COR-L47 (cell line): ENCODE data around the gene GTF2A2.
A peak's percentile ranks its signal among the peaks of the same experiment; 100 is the strongest.
"Not testable (repeated sequence)": the region's sequence is repeated elsewhere in the genome, so short reads cannot be mapped to it uniquely, and the experiment has no call there.

ENCODE experiments used
- DNase-seq: peaks from one replicate; lab custom pipeline; 2025; lab: John Stamatoyannopoulos, UW

The GTF2A2 gene, protein sequence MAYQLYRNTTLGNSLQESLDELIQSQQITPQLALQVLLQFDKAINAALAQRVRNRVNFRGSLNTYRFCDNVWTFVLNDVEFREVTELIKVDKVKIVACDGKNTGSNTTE

GRCh38 chr15:59656897-59657634 lies at the start of gene GTF2A2:
GTF2A2 (minus strand) TSS chr15:59657515; CDS start chr15:59652277, 5,238 bp downstream.
- DNase-seq, result peak; percentile 87

- no peak for DNase-seq
Measured at GRCh38 chr15:59703979-59704796, 46.9 kb upstream of the GTF2A2 start.

GRCh38 chr15:59702351-59702750 lies 45.0 kb upstream of the GTF2A2 start:
- no peak for DNase-seq

DNA sequence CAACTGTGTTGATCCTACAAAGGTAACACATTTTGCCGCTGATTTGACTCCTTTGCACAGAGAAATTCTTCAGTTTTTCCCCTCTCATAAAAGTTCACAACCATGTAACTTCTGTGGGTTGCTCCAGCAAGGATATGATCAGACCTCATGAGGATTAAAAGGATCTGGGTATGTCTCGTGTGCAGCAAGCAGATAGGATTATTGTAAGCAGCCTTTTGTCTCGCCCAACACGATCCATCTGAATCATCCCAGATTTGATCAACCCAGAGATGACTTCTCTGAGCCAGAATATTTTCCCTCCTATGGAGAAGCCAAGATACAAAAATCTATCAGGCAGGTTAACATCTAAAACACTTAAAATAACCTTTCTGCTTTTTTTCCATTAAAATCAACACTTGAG lies 44.6 kb upstream of the GTF2A2 start:
- no peak for DNase-seq

DNA sequence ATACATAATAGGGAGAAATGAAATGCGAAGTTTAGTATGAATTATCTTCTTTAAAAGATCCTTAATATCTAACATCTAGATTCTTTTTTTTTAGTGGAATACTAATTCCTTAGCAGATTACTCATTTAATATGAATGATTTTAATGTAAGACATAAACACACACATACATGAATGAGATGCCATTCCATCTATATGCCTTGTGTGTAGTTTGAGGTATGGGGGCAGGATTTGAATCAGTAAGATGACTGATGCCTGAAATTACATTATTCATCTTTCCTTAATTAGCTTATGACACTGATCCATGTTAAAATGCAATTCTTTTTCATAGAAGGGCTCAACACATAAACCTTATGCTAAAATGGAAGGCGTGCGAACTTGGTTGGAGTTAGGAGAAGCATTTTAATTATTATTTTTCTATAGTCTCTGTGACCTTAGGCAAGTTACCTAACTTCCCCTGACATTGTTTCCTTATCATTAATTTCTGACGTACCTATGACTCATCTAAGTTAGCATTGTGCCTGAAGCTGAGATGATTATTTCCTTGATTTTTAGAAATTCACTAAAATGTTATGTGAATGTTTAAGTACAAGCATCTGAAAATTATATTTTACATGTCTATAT lies 42.6 kb upstream of the GTF2A2 start:
- no peak for DNase-seq

DNA sequence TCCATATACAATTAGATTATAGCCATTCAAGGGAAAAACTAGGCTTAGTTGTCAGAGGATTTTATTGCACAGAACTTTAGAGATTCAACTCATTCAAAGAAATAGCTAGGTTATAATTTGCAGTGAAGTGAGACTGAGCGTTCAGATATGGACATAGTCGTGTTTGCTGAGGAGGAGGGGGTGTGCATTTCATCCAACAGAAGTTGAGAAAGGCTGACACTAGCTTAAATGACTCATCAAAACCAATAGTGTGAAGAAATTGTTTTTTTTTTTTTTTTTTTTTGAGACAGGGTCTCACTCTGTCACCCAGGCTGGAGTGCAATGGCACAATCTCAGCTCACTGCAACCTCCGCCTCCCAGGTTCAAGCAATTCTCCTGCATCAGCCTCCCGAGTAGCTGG lies 40.8 kb upstream of the GTF2A2 start:
- DNase-seq, result not testable (repeated sequence)

- DNase-seq, result no peak
Measured at GRCh38 chr15:59696332-59696731, 39.0 kb upstream of the GTF2A2 start.

DNA sequence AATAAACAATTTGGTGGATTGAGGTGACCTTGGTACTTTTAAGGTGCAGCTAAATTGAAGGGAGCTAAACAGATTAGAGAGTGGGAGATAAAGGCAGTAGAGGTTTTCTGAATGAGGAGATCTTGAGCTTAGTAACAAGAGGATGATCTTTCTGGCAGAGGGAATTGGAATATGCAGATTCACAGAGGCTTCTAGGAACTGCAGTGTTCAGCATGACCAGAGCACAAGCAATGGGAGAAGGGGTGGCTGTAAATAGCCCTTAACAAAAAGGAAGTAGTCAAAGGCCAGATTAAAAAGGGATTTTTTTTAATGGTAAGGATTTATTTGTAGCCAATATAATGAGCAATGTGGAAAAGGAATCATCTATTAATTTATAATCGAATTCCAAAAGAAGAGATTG lies 37.5 kb upstream of the GTF2A2 start:
- DNase-seq, result no peak

DNA sequence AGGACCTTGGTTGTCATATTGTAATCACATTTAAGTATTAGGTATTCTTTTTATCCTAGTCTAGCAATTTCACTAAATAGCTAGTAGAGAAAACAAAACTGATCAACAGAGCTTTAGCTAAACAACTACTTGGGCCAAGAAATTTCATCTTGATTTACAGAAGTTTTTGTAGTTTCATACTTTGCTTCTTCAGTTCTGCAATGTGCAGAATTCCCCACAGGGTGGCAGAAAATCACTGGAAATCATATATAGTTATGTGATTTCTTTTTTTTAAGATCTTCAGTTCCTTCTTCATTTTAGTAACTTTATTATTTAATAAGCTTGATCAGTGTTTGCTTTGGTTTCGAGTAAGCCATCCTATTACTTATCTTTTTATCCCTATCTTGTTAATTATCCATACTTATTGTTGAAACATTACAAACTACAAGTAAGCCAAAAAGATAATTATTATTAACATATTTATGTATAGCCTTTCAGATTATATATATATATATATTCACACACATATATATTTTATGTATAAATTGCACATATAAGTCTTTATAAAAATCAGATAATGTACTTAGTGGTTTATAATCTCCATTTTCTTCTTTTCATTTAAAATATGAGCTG lies 34.0 kb upstream of the GTF2A2 start:
- peak; percentile 23 for DNase-seq

GRCh38 chr15:59689626-59690236 lies 32.4 kb upstream of the GTF2A2 start:
- peak; percentile 79 for DNase-seq

DNA sequence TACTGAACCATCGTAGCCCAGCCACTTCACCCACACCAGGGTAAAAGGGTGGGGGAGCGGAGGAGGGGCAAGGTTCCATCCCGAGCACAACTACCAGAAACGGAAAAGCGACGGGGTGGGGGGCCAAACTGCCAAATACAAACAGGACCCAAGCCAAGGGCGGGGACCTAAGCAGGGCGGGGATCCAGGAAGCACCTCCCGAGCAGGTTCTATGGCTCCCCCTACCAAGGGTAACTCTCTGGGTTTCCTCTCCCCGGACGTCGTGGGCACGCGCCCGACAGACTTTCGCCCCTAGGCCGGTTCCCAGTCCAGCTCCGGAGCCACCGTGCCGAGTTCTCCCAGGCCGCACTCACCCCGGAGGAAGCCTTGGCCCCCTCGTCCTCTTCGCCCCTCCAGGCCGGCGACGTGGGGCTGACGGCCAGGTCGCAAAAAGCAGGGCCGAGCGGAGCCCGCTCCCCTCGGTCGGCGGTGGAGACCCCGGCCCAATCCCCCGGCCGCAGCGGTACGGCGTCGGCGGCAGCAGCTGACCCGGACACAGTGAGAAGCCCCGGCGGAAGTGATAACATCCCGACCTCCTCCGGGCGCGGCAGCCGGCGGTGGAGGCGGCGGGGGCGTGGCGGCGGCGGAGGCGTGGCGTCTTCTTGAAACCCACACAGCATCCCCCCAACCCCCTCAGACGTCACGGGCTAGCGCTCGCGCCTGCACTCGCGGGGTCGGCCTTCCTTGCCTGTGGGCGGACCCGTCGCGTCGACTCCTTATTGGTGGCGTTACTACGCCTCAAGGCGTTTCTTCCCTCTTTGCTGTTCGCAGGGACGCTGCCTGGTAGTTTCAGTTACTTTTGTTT lies 31.7 kb upstream of the GTF2A2 start, which contains the start of gene BNIP2:
Gene BNIP2 (minus strand): TSS at position 539 of the 844 bp plus-strand sequence. CDS start 6,863 bp downstream, outside the sequence.
- peak; percentile 99 for DNase-seq

- DNase-seq, result peak; percentile 44
Measured at GRCh38 chr15:59688423-59688781, 31.1 kb upstream of the GTF2A2 start.

DNA sequence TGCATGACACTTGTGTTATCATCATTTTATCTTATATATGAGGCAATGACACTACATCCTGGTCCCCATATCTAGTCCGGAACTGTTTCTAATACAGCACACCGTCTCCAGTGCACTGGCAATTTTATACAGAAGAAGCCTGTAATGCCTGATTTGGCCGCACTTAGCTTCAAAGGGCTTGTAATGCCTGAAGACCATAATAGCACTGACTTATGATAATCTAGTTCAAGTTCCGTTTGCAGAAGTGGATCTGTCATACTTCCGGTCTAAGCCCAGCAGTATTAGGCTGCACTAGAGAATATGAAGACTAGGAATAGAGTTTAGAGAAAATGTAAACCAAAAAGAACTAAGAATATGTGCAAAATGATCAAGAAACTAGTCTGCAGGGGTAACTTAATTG lies 30.5 kb upstream of the GTF2A2 start:
- DNase-seq, result no peak

- no peak for DNase-seq
Measured at GRCh38 chr15:59686389-59686788, 29.1 kb upstream of the GTF2A2 start.

GRCh38 chr15:59685737-59686297 lies 28.5 kb upstream of the GTF2A2 start:
- no peak for DNase-seq

DNA sequence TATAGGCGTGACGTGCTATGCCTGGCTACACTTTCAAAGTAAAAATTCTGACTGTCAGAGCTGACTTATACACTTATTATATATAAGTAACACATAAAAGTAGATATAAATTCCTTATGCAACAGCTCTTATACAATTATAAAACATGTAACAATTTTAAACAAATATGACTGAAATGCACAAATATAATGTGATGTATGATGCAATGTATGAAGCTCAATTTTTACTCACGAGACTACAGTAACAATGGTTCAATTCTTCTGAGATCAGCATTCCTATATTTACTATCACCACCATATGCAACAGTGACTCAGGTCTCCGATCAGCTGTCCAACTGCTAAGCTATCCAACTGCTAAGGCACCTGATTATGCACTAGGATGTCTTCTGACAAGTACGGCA lies 23.6 kb upstream of the GTF2A2 start:
- no peak for DNase-seq

DNA sequence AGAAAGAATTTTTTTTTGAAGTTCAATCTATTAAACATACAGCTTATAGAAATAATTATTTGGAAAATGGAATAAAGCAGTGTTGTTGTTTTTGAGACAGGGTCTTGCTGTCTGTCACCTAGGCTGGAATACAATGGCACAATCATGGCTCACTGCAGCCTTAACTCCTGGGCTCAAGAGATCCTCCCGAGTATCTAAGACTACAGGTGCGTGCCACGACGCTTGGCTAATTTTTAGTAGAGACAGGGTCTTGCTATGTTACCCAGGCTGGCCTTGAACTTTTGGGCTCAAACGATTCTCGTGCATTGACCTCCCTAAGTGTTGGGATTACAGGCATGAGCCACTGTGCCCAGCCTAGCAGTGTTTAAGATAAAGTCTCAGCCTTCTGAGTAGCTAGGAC lies 23.0 kb upstream of the GTF2A2 start:
- DNase-seq, result no peak

- no peak for DNase-seq
Measured at GRCh38 chr15:59678620-59679019, 21.3 kb upstream of the GTF2A2 start.

DNA sequence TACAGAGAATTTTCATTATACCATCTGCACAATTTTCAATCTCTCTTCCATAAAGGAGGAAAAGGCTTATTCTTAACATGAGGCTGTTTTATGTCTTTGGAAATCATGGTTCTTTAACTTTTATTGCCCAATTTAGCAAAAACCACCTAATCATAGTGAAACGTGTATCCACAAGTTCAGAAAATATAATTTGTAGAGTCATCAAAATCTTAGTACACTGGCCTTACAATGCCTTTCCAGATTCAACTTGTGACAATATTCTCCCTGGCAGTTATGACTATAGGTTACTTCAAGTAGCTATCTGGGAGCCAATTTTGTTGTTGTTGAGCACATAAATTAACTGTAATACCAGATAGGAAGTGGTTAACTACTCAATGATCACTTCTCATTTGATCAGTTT lies 20.9 kb upstream of the GTF2A2 start:
- no peak for DNase-seq

DNA sequence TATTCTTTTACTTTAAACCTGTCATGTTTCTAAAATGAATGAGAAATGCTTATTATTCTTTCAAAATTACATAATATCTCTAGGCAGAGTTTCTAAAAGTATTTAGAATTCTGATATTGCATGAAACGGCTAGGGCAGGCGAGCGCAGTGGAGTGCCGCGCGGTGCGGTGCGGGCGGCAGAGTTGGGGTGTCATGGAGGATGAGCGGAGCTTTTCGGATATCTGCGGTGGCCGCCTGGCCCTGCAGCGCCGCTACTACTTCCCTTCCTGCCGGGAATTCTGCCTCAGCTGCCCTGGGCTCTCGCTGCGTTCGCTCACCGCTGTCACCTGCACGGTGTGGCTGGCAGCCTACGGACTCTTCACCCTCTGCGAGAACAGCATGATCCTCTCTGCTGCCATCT lies 19.2 kb upstream of the GTF2A2 start:
- no peak for DNase-seq
